OCI-LY3 (cell line): ENCODE results near the gene FBN3.

ENCODE experiments used
- CTCF ChIP-seq: fragments of 200-600, 300-600 bp; sonication (generic); IDR thresholded peaks from 2 replicates; pipeline ENCODE4 v1.5.1; 2014; ENCODE audit warnings: antibody characterized with exemption, low read length, low read depth
- EZH2phosphoT487 ChIP-seq: fragments of 200-600 bp; shearing (Covaris generic); IDR thresholded peaks from 2 replicates; pipeline ENCODE4 v1.6.1; 2018; ENCODE audit warnings: antibody characterized with exemption, mixed run types, low read depth

DNA sequence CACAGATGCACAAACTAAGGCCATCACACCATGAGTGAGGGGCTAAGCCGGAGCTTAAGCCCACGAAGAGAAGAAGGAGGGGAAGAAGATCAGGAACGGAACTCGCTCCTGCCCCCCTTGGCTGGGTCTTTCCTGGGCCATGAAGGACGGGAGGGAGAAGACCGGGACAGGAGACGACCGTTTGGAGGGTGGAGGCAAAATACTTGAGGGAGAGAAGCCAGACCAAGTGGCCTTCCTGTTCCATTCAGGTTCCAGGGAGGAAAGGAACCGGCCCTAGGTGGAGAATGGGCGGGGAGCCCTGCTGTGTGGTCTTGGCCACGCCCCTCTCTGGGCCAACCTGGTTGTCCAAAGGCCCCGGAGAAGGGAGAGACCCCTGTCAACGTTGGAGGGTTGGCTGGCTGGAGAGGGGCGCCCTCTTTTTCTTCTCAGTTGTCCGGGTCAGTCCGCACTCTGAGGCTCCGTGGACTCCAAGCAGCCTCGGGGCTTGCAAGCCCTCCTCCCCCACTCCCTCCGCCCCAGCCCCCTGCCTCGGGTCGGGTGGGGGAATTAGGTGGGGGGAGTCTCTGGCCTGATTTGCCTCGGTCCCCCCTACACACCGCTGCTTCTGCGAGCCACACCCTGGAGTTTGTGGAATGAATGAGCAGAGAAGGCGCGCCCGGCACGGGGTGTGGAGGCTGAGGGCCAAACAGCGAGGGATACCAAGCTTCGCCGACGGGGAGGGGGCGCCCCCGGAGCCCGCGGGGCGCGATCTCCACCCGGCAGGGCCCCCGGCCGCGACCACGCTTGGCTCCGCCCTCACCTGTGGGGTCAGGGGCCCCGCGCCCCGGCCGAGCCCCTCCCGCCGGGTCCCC is 757 bp downstream of the FBN3 start:
- no peak for TF ChIP-seq CTCF
- no peak for TF ChIP-seq EZH2phosphoT487
